GM21825 (cell line): Measurements from ENCODE around the gene EGFR.

ENCODE experiments used
- ATAC-seq: cut with Tn5 transposase; IDR thresholded peaks from one replicate; pipeline ENCODE4 v1.9.1; 2021; ENCODE audit warnings: mild to moderate bottlenecking, moderate library complexity; ENCODE audit not compliant: unreplicated experiment

EGFR gene

GRCh38 chr7:55142919-55143600 is 124.2 kb downstream of the EGFR start:
- ATAC-seq: no peak

- no peak for ATAC-seq
Observed at GRCh38 chr7:55144333-55145317, 125.8 kb downstream of the EGFR start.

GRCh38 chr7:55145606-55146005 is 126.8 kb downstream of the EGFR start:
- ATAC-seq: no peak

GRCh38 chr7:55147101-55147500 is 128.3 kb downstream of the EGFR start:
- ATAC-seq: no peak

- ATAC-seq: no peak
Observed at GRCh38 chr7:55147736-55148135, 128.9 kb downstream of the EGFR start.

- ATAC-seq: no peak
Observed at GRCh38 chr7:55148571-55148970, 129.8 kb downstream of the EGFR start.

- no peak for ATAC-seq
Observed at GRCh38 chr7:55149001-55149400, 130.2 kb downstream of the EGFR start.

- ATAC-seq: no peak
Observed at GRCh38 chr7:55150166-55150565, 131.3 kb downstream of the EGFR start.

- no peak for ATAC-seq
Observed at GRCh38 chr7:55150709-55151451, 132.1 kb downstream of the EGFR start.

- ATAC-seq: no peak
Observed at GRCh38 chr7:55152516-55152915, 133.7 kb downstream of the EGFR start.

GRCh38 chr7:55154096-55154495 is 135.3 kb downstream of the EGFR start:
- no peak for ATAC-seq

- ATAC-seq: no peak
Observed at GRCh38 chr7:55155351-55156117, 136.7 kb downstream of the EGFR start.

GRCh38 chr7:55156919-55157763 is 138.3 kb downstream of the EGFR start:
- ATAC-seq: no peak

GRCh38 chr7:55157764-55158105 is 138.9 kb downstream of the EGFR start:
- ATAC-seq: no peak

- no peak for ATAC-seq
Observed at GRCh38 chr7:55158541-55159382, 139.9 kb downstream of the EGFR start.

GRCh38 chr7:55160539-55160938 is 141.7 kb downstream of the EGFR start:
- no peak for ATAC-seq

- ATAC-seq: no peak
Observed at GRCh38 chr7:55161154-55161687, 142.4 kb downstream of the EGFR start.

- ATAC-seq: no peak
Observed at GRCh38 chr7:55162476-55162875, 143.7 kb downstream of the EGFR start.

- no peak for ATAC-seq
Observed at GRCh38 chr7:55163733-55164132, 144.9 kb downstream of the EGFR start.
